Myocyte (in vitro differentiated cells): ENCODE data around the gene TXNDC11. TPM values are rescaled to one million over a fixed set of nuclear protein-coding genes. Genes with fewer than 3 reads are reported as not detected.
"Not testable (repeated sequence)": the region's sequence is repeated elsewhere in the genome, so short reads cannot be mapped to it uniquely, and the experiment has no call there.

Experiments used
- DNase-seq: peaks from one replicate; pipeline ENCODE4 v3.0.0-alpha.2; 2012; ENCODE audit warnings: low read depth
- polyA plus RNA-seq: library from polyadenylated mRNA; unstranded; fragments of >200 nt; gene quantifications from one replicate; pipeline ENCODE4 v1.2.1, GENCODE V29; 2012; ENCODE audit warnings: missing spikeins
- total RNA-seq: library from RNA; depleted of rRNA; stranded (reverse); fragments of >200 nt; gene quantifications from 2 replicates; pipeline ENCODE4 v1.2.3, GENCODE V29; 2014

TXNDC11 gene, protein sequence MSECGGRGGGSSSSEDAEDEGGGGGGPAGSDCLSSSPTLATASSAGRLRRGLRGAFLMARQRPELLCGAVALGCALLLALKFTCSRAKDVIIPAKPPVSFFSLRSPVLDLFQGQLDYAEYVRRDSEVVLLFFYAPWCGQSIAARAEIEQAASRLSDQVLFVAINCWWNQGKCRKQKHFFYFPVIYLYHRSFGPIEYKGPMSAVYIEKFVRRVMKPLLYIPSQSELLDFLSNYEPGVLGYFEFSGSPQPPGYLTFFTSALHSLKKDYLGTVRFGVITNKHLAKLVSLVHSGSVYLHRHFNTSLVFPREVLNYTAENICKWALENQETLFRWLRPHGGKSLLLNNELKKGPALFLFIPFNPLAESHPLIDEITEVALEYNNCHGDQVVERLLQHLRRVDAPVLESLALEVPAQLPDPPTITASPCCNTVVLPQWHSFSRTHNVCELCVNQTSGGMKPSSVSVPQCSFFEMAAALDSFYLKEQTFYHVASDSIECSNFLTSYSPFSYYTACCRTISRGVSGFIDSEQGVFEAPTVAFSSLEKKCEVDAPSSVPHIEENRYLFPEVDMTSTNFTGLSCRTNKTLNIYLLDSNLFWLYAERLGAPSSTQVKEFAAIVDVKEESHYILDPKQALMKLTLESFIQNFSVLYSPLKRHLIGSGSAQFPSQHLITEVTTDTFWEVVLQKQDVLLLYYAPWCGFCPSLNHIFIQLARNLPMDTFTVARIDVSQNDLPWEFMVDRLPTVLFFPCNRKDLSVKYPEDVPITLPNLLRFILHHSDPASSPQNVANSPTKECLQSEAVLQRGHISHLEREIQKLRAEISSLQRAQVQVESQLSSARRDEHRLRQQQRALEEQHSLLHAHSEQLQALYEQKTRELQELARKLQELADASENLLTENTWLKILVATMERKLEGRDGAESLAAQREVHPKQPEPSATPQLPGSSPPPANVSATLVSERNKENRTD
- 24.5 and 33.8 TPM in 2 replicates for total RNA-seq
- polyA plus RNA-seq = 26.8 TPM

DNA sequence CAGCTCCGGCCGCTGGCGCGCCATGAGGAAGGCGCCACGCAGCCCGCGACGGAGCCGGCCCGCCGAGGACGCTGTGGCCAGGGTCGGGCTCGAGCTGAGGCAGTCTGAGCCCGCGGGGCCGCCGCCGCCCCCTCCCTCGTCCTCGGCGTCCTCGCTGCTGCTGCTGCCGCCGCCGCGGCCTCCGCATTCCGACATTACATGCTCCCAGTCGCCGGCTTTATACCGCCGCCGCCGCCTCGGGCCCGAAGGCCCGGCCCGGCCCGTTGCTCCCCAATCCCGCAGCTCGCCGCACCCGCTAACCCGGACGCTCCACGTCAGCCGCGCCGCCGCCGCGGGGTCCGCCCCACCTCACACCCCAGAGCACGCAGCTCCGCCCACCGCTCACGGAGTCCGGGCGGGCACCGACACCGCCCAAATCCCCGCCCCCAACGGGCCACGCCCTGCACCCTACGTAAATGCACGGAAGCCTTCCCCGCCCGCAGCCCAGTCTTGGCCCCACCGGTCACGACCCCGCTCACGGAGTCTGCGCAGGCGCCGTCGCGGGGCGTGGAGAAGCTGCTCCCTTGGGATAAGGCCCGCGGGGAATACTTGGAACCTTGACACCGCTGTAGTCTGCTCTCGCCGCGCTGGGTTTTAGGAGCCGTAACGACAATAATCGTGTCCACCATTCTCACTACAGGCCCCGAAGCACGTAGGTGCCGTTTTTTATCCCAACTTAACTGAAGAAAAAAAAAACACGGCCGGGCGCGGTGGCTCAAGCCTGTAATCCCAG lies at the start of gene TXNDC11:
TSS of gene TXNDC11 (minus strand) at position 322 of the 772 bp plus-strand sequence. CDS start at position 195, 127 bp downstream.
- DNase-seq = peak; percentile 98

DNA sequence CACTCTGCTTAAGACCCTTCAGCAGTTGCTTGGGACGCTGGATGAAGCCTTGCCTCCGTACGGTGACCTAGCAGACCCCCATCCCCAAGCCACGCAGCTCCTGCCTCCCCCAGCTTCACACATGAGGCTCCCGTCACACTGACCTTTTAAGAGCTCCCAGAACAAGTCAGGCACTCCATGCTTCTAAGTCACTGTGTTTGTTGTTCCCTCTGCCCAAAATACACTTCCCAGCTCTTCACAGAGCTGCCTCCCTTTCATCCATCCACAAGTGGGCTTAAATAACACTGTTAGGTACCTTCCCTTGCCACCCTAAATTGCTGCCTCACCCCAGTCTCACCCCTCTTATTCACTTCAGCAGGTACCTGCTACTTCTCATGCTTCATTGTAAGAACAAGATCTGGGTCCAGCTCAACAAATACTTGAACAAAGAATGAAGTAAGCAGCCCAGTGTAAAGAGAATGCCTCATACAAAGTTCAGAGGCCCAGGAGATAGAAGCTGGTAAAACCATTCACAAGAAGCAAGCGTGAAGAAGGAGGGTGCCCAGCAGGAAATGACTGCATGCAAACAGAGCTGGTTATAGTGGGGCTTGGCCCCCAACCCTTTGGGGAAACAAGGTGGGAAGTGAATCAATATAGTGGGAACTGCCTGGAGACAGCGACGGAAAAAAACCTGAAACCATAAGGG lies 48.6 kb upstream of the TXNDC11 start:
- no peak for DNase-seq

DNA sequence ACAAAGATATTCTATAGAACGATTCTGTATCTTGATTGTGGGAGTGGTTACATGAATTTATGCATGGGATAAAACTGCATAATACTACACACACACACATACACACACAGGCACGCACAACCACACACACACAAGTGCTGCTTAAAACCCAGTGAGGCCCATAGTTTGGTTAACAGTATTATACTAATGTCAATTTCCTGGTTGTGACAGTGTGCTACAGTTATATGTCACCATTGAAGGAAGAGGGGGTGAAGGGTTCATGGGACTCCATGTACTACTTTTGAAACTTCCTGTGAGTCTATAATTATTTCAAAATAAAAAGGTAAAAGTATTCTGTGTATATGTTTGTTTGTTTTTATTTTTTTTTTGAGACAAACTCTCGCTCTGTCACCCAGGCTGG lies 46.3 kb upstream of the TXNDC11 start:
- DNase-seq = no peak

DNA sequence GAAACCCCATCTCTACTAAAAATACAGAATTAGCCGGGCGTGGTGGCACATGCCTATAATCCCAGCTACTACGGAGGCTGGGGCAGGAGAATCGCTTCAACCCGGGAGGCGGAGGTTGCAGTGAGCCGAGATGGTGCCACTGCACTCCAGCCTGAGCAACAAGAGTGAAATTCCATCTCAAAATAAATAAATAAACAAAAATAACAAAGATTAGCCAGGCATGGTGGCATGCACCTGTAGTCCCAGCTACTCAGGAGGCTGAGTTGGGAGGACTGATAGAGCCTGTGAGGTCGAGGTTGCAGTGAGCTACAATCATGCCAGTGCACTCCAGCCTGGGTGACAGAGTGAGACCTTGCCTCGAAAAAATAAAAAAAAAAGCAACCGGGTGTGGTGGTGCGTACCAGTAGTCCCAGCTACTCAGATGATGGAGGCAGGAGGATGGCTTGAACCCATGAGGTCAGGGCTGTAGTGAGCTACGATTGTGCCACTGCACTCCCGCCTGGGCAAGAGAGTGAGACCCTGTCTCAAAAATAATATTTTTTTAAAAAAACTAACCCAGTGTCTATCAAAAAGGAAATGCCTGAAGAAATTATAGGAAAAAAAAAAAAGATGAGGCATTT lies 42.4 kb upstream of the TXNDC11 start:
- not testable (repeated sequence) for DNase-seq

DNA sequence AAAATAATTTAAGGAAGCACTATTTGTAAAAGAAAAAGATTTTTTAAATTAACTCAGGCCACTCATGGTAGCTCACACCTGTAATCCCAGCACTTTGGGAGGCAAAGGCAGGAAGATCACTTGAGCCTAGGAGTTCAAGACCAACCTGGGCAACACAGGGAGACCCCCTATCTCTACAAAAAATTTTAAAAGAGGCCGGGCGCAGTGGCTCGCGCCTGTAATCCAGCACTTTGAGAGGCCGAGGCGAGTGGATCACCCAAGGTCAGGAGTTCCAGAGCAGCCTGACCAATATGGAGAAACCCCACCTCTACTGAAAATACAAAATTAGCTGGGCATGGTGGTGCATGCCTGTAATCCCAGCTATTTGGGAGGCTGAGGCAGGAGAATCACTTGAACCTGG lies 41.7 kb upstream of the TXNDC11 start:
- not testable (repeated sequence) for DNase-seq

DNA sequence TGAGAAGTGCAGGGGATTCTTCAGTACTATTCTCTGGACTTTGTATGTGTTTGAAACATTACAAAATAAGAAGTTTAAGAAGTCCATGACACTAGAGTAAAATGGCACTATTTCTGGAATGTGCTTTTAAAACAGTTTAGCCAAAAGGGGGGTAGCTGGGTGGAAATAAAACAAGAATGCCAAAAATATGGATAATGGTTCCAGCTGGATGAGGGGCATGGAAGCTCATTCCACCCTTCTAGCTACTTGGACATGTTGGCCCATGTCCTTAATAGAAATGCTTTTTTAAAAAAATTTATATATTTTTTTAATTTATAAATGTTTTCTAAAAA lies 41.3 kb upstream of the TXNDC11 start:
- DNase-seq = no peak

DNA sequence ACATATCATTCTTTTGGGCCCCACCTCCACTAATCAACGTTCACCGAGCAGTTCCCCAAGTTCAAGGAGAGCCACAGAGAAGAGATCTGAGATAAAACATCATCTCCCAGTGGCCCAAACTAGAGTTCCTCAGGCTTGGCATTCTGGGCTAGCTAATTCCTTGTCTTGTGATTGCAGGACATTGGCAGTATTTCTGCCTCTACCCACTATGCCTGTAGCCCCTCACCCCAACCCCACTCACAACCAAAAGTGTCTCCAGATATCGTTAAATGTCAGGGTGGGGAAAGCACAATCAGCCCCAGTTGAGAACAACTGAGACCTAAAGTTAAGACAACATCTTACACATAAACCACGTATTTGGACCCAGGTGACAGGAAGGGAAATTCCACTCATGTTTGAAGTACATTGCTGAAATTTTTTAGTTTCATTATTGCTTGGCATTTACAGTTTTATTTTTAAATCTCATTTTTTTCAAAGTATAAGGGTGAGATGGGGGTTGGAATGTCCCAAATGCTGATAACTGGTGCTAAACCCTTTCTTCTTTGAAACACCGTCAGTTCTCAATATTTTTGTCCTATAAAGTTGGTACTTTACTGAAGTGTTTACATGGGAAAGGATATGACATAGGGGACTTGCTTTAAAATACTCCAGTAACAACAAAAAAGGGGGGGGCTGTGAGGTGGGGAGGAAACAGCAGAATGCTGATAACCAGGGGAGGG lies 40.8 kb upstream of the TXNDC11 start:
- no peak for DNase-seq

DNA sequence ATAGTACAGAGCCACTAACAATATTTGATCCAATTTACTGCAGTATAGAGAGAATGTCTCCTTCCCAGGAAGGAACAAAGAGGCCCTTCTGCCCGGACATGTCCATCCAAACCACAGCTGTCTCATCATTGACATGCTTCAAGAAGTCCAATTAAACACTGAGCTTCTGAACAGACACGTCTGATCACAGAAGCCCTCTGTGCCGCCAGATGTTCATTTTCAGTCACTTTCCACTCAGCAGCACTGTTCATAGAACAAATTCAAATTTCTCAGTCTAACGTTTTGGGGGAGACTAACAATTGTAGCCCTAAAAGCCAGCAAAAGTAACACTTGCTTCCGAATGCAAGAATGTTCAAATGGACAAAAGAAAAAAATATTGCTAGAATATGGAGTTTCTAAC lies 39.1 kb upstream of the TXNDC11 start:
- DNase-seq = peak; percentile 74

DNA sequence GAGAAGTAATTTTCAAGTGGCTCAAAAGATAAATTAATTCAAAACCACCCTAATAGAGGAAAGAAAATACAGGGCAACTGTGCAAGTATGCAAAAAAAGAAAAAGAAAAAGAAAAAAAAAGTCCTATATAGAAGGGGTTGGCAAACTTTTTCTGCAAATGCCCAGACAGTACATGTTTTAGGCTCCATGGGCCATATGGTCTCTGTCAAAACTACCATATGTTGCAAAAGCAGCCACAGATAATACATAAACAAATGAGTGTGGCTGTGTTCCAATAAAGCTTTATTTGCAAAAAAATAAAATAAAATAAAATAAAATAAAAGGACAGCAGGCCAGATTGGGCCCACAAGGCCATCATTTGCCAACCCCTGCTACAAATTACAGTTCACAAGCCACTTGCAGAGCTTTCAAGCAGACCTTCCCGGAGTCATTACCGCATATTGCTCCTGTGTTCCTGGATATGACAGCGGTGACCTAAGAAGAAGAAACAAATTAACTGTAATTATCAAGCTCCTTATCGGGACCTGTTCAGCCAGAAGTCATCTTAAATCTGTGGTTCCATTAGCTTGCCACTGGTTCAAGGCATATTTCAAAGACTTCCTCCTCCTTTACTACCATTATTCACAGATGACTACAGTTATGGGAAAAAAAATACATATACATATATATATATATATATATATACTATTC lies 38.5 kb upstream of the TXNDC11 start:
- peak; percentile 22 for DNase-seq

DNA sequence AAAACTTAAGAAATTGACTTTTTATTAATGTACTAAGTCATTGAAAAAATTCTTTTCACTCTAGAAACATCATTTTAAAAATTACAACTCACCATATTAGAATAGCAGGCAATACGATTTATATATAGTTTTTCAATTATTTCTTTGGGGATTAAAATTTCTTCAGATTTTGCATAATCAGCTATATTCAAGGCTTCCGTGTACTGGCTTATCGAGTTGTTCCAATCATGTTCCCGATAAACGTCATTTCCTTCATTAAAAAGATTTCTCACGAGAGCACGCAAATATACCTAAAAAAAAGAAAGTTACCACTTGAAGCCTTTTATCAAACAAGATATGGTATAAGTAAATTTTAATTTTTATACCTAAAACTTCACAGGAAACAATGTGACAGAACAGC lies 36.4 kb upstream of the TXNDC11 start:
- no peak for DNase-seq

DNA sequence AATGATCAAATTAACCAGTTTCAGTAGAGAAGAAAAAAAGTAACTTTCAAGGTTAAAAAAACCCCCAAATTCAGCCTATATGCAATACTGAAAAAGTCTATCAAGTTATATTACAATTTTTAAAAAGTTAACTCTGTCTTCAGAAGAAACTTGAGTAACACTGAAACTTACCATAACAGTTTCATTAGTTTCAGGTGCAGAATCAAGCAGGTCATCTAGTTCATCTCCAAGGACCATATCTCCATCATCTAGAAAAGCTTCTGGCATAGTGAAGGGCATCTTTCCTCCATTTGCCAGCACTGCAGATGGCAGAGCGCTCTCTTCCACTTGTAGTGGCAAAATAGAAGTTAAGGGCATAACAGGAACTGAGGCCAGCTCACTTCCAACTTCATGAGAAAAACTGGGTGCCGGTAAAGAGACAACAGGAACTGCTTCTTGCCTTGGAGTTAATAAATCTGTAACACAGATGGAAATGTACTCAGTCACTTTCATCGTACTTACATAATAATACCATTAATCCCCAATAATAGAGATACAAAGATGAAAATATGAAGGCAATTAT lies 31.5 kb upstream of the TXNDC11 start:
- DNase-seq = no peak

DNA sequence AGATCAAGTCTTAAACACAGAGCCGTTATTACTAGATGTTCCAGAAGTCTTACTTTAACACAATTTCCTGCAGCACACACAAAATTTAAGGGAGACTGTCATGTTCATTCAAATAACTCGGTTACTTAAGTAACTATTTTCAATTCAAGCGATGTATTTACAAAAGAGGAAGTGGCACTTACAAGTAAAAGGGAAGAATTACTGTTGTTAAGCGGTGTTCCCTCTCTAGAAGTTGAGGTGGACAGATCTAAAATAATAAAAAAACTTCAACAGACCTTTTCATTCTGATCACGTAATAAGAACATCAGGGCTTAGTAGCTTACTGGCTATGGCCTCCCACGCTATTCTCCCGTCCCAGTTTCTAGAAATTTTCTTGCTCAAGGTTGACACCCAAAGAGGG lies 26.2 kb upstream of the TXNDC11 start:
- DNase-seq = no peak

DNA sequence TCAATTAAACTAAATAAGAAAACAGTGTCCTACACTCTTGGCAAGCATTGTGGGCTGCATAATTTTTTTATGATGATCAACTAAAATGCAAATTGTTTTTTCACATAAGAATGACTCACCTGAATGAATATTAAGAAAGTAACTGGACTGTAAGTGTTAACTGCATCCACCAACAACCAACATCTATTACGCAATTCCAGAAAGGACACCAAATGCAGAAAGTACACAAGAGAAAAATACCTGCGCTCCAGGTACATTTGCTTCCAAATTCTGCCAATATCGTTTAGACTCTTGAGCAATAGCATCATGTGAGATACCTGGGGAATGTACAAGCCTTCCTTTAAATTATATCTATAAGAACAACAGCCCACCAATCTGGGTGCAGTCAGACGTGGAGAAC lies 19.8 kb upstream of the TXNDC11 start:
- DNase-seq = no peak

DNA sequence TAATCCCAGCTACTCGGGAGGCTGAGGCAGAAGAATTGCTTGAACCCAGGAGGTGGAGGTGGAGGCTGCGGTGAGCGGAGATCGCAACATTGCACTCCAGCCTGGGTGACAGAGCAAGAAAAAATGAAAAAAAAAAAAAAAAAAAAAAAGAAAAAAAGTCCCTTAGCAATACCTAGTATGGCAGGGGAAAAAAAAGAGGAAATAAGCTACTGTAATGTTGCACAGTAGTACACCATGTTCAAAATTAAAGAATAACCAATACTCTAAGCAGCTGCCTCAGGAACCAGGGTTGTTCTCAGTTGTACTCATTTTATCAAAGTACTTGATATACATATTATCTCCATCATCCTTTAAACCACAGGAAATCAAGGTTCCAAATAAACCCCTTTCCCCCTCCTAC lies 17.3 kb upstream of the TXNDC11 start:
- no peak for DNase-seq

DNA sequence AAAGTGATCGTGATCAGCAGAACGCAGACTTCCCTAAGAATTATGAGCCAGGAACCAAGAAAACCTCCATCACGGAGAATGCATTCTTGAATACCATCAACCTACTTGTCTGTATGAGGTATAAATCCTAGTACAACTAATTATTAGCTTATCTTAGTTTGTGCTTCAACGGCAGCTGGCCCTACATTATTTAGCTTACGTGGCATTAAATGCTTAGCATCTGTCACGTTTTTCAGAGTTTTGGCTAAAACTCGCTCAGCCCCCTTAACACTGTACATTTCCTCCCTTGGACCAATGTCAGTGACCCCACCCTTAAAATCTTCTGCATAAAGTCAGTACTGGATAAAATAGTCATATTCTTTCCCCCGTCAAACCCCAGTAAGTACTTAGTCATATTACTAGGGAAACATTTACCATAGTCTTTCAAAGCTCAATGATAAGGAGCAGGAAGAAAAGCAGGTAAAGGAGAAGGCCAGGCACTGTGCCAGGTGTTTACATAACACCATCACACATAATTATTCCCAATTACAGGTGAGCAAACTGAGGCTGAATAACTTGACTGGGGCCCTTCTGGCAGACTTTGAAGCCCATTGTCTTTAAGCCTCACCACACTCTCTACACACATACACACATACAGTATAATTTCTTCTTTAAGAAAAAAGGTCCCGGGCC lies 16.6 kb upstream of the TXNDC11 start:
- no peak for DNase-seq

DNA sequence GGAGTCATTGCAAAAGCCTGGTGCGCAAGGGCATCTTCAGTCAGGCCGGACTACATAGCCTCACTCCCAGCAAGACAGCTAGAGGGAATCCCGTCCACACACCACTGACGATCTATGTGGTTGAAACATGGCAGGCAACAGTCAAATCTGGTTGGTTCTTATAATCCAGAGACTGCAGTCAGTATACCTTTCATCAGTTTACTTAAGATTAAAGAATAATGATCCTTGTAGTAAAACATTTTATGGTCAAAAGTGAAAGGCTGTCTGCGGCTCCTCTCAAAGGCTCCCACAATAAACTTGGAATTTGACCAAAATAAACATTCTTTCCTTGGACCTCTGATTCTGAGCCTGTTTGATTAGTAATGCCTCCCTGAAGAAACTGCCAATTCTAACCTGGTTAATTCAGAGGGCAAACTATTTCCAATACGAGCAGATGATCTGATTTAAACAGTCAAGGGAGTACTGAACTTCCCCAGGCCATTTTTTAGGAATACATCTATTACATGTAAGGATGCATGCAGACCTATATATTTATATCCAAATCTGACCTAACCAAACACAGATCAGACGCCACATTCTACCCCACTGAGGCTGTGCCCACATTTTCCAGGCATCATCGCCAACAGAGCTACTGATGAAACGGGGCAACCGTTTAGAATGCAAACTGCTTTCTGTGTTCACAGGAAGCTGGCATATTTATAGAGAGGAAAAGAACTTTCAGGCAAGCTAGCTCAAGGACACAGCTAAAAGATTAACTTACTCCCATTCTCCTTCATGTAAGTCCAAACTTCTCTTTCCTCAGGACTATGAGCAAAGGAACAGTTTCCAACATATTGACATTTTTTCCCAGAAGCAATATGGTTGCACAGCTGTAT lies 15.3 kb upstream of the TXNDC11 start:
- DNase-seq = peak; percentile 28

DNA sequence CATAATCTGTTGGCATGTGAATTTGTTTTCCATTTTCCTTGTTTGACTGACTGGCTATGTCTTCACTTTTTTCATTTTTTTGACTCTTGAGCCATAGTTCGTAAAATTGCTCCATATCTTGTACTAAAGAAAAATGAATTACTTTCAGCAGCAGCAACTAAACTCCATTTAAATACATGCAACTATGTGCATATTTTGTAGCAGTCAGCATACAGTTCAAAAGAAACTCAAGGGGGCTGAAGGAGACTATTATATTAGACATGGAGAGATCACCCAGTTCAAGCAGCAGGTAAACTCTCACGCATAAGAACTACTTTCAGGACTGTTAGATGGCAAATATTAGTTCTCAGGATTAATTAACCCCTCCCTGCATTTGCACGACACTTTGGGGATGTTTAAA lies 13.6 kb upstream of the TXNDC11 start:
- no peak for DNase-seq
